NCI-H146 treated with DMSO at 0.1 percent for 48 hours (cell line): ENCODE measurements around the gene PLEKHD1.
A peak's percentile ranks its signal among the peaks of the same experiment; 100 is the strongest.
"Not testable (repeated sequence)": the region's sequence is repeated elsewhere in the genome, so short reads cannot be mapped to it uniquely, and the experiment has no call there.

Source experiments
- DNase-seq: peaks from one replicate; lab custom pipeline; 2025; ENCODE audit not compliant: unreplicated experiment; lab: John Stamatoyannopoulos, UW

The PLEKHD1 gene

DNA sequence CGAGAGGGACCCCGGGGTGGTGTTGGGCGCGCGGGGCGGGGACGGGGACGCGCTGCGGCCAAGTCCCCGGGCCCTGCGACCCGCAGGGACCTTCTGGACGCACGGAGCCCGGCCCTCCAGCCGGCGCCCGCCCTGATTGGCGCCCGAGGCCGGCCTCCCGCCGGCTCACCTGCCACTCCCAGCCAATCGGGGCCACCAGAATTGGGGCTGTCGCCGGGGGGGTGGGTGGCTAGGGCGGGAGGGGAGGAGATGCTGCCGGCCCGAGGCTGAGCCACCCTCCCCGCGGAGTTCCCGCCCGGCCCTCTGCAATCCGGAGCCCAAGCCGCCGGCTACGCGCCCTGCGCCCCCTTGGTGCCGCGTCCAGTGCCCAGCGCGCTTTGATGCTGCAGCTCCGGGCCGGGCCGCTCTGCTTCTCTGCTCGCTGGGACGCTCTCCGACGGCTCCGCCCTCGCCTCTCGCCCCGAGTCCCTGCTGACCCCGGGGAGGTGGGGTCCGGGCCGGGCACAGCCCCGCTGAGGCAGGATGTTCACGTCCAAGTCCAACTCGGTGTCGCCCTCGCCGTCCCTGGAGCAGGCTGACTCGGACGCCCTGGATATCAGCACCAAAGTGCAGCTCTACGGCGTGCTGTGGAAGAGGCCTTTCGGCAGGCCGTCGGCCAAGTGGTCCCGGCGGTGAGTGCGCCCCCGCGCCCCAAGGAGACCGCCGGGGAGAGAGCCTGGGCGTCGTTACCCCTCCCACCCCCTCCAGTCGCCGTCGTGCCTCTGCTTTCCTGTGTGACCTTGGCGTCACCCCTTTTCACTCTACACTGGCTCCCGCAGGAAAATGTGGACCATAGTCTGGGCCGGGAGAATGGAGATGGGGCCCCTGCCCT is at the start of gene PLEKHD1:
Gene PLEKHD1, plus strand, starts transcription at position 285 of the 871 bp plus-strand sequence. Its CDS starts 238 bp downstream, at position 523.
- DNase-seq, result peak; percentile 32

DNA sequence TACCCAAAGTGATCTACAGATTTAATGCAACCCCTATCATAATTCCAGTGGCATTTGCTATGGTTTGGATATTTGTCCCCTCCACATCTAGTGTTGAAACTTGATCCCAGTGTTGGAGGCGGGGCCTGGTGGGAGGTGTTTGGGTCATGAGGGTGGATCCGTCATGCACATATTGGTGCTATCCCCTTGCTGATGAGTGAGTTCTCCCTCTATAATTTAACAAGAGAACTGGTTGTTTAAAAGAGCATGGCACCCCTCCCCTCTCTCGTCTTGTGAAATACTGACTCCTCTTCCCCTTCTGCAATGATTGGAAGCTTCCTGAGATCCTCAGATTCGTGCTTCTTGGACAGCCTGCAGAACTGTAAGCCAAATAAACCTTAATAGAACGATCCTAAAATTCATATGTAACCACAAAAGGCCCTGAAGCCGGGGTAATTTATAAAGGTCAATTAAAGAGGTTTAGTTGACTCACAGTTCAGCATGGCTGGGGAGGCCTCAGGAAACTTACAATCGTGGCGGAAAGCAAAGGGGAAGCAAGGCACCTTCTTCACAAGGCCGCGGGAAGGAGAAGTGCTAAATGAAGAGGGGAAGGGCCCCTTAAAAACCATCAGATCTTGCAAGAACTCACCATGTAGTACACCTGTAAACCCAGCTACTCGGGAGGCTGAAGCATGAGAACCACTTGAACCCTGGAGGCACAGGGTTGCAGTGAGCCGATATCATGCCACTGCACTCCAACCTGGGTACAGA is 44.8 kb upstream of the PLEKHD1 start:
- no peak for DNase-seq

DNA sequence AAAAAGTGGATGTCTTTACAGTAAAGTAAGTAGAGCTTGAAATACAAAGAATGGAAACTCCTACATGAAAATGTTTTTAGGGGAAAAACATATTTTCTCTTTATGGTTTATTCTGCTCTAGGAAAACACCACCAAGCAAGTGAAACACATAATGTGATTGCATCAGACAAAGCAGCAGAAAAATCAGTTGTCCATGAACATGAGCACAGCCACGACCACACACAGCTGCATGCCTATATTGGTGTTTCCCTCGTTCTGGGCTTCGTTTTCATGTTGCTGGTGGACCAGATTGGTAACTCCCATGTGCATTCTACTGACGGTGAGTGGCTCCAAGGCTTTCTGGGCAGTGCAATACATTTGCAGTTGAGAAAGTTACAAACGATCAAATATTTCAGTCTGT is 42.6 kb upstream of the PLEKHD1 start:
- DNase-seq, result no peak

DNA sequence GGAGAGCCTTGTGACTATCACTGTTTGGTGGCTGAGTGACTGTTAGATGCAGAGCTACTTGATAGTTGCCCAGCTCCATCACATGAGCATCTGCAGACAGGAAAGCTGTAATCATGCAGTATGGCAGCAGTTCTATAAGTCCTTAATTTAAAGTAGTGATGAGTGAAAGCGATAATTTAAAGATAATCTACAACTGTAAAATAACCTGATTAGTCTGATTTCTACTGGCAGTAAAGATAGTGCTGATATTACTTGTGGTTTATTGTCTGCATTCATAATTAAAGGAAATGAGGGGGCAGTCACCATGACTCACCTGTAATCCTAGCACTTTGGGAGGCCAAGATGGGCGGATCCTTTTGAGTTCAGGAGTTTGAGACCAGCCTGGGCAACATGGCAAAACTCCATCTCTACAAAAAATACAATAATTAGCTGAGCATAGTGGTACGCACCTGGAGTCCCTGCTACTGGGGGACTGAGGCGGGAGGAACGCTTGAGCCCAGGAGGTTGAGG is 41.2 kb upstream of the PLEKHD1 start:
- no peak for DNase-seq

DNA sequence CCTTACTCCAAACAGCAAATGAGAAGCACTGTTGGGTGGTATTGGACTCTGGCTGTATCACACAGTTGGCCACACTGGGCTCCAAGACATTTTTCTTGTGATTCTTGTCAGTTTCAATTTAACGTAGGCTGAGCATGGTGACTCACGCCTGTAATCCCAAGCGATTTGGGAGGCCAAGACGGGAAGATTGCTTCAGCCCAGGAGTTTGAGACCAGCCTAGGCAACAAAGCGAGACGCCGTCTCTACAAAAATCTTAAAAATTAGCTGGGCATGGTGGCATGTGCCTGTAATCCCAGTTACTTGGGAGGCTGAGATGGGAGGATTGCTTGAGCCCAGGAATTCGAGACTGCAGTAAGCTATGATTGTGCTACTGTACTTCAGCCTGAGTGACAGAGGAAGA is 35.3 kb upstream of the PLEKHD1 start:
- no peak for DNase-seq

DNA sequence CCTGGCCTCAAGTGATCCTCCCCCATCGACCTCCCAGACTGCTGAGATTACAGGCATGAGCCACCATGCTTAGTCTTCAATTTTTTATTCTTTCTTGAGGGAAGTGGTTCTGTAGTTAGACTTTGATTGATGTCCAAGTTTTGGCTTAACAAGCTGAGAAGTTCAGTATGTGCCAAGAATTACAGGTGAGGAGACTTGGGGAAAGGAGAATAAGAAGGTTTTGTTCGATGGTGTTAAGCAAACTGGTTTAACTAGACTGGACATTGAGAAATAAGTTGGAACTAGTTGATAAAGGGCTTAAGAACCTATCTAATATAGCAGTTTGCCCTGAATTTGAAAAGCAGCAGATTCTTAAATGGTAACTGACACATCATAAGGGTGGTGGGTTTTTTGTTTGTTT is 32.6 kb upstream of the PLEKHD1 start:
- no peak for DNase-seq

DNA sequence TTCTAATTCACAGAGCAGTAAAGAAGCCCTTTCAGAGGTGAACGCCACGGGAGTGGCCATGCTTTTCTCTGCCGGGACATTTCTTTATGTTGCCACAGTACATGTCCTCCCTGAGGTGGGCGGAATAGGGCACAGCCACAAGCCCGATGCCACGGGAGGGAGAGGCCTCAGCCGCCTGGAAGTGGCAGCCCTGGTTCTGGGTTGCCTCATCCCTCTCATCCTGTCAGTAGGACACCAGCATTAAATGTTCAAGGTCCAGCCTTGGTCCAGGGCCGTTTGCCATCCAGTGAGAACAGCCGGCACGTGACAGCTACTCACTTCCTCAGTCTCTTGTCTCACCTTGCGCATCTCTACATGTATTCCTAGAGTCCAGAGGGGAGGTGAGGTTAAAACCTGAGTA is 26.2 kb upstream of the PLEKHD1 start:
- no peak for DNase-seq

DNA sequence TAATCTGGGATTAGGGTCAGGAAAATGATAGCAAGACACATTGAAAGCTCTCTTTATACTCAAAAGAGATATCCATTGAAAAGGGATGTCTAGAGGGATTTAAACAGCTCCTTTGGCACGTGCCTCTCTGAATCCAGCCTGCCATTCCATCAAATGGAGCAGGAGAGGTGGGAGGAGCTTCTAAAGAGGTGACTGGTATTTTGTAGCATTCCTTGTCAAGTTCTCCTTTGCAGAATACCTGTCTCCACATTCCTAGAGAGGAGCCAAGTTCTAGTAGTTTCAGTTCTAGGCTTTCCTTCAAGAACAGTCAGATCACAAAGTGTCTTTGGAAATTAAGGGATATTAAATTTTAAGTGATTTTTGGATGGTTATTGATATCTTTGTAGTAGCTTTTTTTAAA is 25.4 kb upstream of the PLEKHD1 start:
- no peak for DNase-seq

DNA sequence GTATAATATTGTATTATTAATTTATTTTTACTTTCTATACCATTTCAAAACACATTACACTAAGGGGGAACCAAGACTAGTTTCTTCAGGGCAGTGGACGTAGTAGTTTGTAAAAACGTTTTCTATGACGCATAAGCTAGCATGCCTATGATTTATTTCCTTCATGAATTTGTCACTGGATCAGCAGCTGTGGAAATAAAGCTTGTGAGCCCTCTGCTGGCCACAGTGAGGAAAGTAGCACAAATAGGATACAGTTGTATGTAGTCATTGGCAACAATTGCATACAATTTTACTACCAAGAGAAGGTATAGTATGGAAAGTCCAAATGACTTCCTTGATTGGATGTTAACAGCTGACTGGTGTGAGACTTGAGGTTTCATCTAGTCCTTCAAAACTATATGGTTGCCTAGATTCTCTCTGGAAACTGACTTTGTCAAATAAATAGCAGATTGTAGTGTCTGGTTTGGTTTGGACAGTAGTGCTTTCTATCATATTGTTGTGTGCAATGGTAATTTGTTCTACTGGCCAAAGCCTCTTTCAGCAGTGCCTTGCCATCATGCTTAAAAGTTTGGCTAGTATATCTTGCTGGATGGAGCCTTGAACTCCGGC is 24.3 kb upstream of the PLEKHD1 start:
- peak; percentile 19 for DNase-seq

DNA sequence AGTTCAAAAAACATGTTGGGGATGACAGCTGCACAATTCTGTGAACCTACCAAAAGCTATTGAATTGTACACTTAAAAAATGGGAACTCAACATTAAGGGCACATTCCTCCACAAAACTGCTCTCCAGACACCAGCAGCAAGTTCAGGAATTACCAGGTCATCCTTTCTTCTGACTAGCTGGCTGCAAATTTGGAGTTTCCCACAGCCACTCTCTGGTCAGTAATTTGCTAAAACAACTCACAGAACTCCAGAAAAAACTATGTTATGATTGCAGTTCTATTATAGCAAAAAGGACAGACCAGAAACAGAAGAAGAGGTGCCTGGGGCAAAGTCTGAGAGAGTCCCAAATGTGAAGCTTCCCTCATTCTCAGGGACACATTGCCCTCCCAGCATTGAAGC is 20.1 kb upstream of the PLEKHD1 start:
- no peak for DNase-seq

DNA sequence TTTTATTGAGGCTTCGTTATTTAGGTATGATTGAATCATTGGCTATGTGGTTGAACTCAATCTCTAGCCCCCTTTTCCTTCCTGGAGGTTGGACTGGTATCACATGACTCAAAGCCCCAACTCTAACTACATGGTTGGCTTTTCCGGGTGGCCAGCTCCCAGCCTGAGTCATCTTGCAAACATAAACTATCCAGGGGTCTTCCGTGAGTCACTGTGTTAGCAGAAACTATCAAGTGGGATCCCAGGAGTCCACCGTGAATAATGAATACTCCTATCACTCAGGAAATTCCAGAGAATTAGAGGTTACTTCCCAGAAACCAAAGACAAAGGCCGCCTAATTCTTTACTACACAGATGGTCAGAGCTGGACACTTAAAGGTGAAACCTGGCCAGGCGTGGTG is 19.7 kb upstream of the PLEKHD1 start:
- no peak for DNase-seq

DNA sequence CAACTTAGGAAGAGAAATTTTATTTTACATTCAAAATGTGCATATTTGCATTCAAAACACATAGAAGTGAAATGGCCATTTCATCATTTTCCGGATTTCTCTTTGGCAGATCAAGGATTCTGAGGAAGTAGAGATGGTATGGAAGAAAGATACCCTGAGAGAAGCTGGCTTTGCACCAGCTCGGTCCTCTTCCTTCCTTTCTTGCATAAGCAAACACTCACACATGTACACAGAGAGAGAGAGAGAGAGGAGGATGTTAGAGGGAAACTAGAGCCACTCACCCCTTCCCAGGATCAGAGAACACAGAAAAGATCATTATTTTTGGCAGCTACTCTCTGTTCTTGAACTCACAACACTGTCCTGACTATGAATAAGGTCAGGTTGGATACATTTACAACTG is 15.6 kb upstream of the PLEKHD1 start:
- DNase-seq, result no peak

DNA sequence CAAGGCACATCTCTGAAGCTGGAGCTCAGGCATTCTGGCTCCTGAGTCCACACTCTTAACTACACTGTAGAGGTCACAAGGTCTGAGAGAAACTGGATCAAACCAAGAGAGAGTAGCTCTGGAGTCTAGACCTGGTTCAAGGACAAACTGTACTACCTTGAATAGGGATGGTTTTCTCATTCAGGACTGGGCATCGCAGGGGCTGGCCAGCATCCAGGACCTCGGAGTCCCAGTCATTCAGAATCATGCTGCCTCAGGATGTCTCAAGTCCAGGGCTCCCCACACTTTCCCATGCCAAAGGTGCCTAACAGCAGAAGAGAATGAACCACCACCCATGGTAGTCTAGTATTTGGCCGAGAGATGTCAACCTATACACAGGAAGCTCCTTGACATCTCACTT is 13.1 kb upstream of the PLEKHD1 start:
- DNase-seq, result no peak

DNA sequence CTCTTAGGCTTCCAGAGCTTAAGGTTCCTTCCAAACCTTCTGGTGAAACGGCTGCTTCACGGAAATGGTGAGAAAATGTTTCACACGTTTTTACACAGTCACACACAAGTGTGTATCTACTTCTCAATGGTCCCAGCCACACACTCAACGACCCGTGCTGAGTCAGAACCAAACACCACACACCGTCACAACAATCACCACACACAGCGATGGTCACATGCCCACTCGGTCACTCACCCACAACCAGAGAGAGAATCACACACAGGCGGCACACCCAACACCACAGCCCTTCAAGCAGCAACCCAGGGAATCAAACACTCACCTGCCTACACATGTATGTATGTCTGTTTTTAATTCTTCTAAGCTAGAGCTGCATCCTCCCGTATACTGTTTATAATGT is 12.6 kb upstream of the PLEKHD1 start:
- no peak for DNase-seq

DNA sequence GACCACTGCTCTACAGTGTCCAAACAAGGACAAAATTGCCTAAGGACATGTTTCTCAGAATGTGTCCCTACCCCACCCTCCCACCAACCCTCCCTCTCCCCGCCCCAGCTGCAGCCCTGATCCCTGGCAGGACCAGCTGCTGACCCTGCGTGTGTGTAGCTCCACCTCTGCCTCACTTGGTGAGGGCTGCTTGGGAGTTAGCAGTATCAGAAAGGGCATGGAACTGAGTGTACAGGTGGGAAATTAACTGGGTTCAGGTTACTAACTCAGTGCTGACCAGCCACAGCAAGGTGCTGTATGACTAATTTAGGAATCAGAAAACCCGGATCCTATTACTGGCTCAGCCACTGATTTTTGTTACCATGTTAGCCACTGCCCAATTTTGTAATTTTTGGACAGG is 11.3 kb upstream of the PLEKHD1 start:
- no peak for DNase-seq

DNA sequence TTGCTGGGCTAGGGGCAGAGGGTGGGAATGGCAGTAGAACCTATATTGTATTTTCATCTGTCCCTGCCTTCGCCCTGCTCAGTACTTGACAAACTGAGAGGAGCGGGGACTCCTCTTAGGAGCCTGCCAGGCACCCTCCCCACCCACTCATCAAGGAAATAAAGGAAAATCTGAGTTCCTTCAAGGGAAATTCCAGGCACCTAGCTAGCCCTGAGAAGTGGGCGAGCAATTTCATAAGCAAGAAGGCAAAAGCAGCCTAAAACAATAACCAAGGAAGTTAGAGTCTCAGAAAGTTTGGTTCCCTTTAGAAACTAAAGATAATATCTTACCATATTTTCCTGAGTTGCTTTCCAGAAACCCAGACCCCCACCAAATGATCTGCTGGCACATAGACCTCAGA is 10.6 kb upstream of the PLEKHD1 start:
- DNase-seq, result no peak

DNA sequence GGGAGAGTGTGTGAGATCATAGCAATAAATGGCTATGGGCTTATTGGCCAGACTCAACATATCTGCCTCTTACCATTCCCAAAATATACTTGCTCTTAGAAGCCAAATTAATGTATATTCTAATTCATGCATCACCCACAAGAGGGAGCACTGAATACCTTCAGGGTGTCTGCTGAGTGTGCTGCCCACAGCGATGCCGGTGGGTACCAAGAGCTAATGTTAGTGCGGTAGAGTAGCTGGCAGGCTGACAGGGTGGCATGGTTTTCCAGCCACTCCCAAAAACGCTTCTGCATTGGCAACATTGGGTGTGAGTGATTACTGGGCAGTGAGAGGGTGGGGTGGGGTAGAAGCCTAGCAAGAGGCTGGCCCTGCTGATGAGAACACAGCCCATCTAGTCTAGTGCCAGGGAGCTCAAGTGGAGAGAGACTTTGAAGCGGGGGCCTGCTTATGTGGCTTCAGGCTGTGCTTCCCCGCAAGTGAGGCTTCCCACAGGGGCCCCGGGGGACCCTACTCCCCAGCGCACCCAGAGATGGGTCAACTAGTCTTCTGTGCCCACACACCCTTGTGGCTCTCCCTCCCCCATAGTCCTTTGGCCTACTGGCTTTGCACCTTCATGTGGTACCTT is 9.2 kb upstream of the PLEKHD1 start:
- DNase-seq, result peak; percentile 24

DNA sequence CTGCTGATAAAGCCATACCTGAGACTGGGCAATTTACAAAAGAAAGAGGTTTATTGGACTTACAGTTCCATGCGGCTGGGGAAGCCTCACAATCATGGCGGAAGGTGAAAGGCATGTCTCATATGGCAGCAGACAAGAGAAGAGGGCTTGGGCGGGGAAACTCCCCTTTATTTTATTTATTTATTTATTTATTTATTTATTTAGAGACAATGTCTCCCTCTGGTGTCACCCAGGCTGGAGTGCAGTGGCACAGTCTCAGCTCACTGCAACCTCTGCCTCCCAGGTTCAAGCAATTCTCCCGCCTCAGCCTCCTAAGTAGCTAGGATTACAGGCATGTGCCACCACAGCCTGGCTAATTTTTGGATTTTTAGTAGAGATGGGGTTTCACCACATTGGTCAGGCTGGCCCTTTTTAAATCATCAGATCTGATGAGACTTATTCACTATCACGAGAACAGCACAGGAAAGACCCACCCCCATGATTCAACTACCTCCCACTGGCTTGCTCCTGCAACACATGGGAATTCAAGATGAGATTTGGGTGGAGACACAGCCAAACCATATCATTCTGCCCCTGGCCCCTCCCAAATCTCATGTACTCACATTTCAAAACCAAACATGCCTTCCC is 7.6 kb upstream of the PLEKHD1 start:
- not testable (repeated sequence) for DNase-seq

DNA sequence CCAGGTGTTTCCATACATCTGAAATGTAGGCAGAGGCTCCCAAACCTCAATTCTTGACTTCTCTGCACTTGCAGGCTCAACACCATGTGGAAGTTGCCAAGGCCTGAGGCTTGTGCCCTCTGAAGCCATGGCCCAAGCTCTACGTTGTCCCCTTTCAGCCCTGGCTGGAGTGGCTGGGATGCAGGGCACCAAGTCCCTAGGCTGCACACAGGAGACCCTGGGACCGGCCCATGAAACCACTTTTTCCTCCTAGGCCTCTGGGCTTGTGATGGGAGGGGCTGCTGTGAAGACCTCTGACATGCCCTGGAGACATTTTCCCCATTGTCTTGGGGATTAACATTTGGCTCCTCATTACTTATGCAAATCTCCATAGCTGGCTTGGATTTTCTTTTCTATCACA is 6.5 kb upstream of the PLEKHD1 start:
- DNase-seq, result not testable (repeated sequence)

DNA sequence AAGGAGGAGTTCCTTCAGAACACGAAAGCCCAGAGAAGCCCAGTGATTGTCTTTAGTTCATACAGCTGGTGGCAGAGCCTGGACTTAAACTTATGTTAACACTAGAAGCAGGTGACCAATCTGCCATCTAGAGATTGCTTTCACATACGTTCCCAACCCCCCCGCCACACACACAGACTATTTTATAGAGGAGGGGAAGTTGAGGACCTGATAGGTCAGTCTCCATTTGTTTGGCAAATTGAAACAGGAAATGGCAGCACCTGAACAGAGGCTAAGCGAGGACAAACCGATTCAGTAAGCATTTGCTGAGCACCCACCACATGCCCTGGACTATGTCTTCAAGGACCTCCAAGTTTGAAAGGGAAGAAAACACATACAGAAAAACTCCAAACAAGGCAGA is 4.8 kb upstream of the PLEKHD1 start:
- DNase-seq, result no peak

DNA sequence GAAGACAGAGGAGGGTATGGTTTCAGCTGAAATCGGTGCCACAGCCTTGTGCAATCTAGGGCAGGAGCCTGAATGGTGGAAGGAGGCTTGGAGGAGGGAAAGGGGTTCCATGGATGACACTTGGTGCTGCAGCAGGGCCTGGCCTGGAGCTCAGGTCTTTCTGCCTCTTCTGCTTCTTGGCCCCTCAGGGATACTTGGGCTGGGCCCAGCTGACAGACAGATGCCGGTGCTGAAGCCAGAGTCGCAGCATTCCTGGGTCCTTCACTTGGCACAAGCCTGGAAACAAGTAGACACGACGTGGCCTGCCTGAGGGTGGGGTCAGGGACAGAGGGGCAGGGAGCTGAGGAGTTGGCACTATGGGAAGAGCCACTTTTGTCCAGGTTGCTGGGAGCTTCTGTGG is 4.4 kb upstream of the PLEKHD1 start:
- DNase-seq, result no peak
